ENCODE results near the gene DLG2. TPM values are rescaled to one million over a fixed set of nuclear protein-coding genes. Genes with fewer than 3 reads are reported as not detected.

The DLG2 gene
- total and polyA plus RNA-seq, 2 of the 4 experiments (the other 2 are of a cell fraction), result 0.31 to 0.36 TPM

DNA sequence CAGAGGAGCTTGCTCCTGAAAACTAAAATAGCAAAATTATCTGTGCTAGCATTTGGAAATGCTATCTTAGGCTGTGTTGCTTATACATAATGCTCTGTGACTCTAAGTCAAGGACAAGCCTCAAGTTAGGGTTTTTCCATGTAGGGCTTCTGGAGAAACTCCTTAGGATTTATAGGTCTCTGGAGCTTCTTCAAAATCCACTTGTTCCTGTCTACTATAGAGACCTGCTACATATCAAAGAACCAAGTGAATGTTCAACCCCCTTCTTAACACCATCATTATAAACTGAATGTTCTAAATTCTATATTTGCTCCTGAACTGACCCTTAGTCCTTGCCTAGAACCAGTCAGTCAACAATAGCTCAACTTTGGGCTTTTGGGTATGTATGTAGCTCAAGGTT lies 1817.9 kb downstream of the DLG2 start:
- H2AK5ac ChIP-seq (ENCODE audit: low read depth, low read length), result no peak overlapping the region
- dilution Hi-C loops (cut with HindIII; ENCODE audit: low sequenced_read_pairs, unreplicated experiment) (no loop called here), in situ Hi-C loops (cut with MboI; ENCODE audit: low sequenced_read_pairs) (loop anchor here (25.0 kb wide), 2 partner anchors 897 to 1122 kb away; partner anchors contain the start of genes DDIAS and PRCP), intact Hi-C loops (cut with micrococcal nuclease) (no loop called here)
- no peaks in the 10 kb centered on the region for H4K20me1 ChIP-seq (ENCODE audit: insufficient read depth, low read length)
- H3K4me1 ChIP-seq (ENCODE audit: control insufficient read depth, insufficient read depth, low read length), result no peaks in the 10 kb centered on the region
- ATAC-seq (ENCODE audit: low read depth) (no peak), DNase-seq (no peak)
- H2AK9ac ChIP-seq (replicated peaks; ENCODE audit: low read depth, low read length, poor library complexity), result no peak overlapping the region
- no peaks in the 10 kb centered on the region for H3K9me1 ChIP-seq (ENCODE audit: insufficient read depth, low read length)
- H2AFZ ChIP-seq (replicated peaks; ENCODE audit: low read length, poor library complexity), result no peak overlapping the region
- no peak overlapping the region for H2BK20ac ChIP-seq (ENCODE audit: low read depth, low read length)
- ChIA-PET POLR2A (ENCODE audit: unreplicated experiment) (no interaction called here), CTCF (no interaction called here)
- no TSS peak for BruUV-seq (replicated peaks)
- H3K18ac ChIP-seq (ENCODE audit: low read depth, low read length), result no peak overlapping the region
- H3K79me1 ChIP-seq (ENCODE audit: low read depth in 1 of 2, low read length in 2 of 2), result no peaks in the 10 kb centered on the region
- TF ChIP-seq MAZ (IDR thresholded peaks at IDR 0.05; ENCODE audit: borderline replicate concordance, low read depth, low read length), result no peak
- H3K4me2 ChIP-seq (ENCODE audit: low read depth, low read length), result no peak overlapping the region
- peaks cover 6% of the 10 kb centered on the region for H3K27me3 ChIP-seq (ENCODE audit: control insufficient read depth, insufficient read depth, low read length)
- no peak overlapping the region for H4K91ac ChIP-seq (ENCODE audit: insufficient read depth, low read depth, low read length)
- H4K8ac ChIP-seq (ENCODE audit: low read depth in 2 of 2, low read length in 2 of 2), result no peak overlapping the region
- H2BK5ac ChIP-seq (ENCODE audit: low read depth, low read length, poor library complexity, severe bottlenecking), result no peak overlapping the region
- no peak overlapping the region for H3K4me3 ChIP-seq (ENCODE audit: insufficient read depth, low read depth, low read length)
- no peak overlapping the region for H3K27ac ChIP-seq (ENCODE audit: insufficient read depth, low read length)
- H3K23ac ChIP-seq (ENCODE audit: low read depth, low read length), result no peak overlapping the region
- no peak overlapping the region for H3K56ac ChIP-seq (ENCODE audit: extremely low read depth, insufficient read depth, low read length)
- no peak overlapping the region for H2BK120ac ChIP-seq (ENCODE audit: low read depth, low read length)
- H3K4ac ChIP-seq (ENCODE audit: low read depth, low read length), result no peak overlapping the region
- no peak overlapping the region for H2BK15ac ChIP-seq (ENCODE audit: low read depth, low read length)
- no peak overlapping the region for H3K14ac ChIP-seq (replicated peaks; ENCODE audit: low read depth, low read length)
- no peak overlapping the region for H3K9ac ChIP-seq (ENCODE audit: low read depth, low read length)
- H3K9me3 ChIP-seq (ENCODE audit: control insufficient read depth, insufficient read depth, low read length), result no peaks in the 10 kb centered on the region
- no peaks in the 10 kb centered on the region for H3K36me3 ChIP-seq (ENCODE audit: control insufficient read depth, insufficient read depth, low read length)
- no peak overlapping the region for H4K5ac ChIP-seq (ENCODE audit: low read depth, low read length)

Measured in IMR-90 (cell line).